Keratinocyte (primary cell): Measurements from ENCODE around the gene ZBTB49.

Experiments used
- EZH2 ChIP-seq: IDR thresholded peaks from one replicate; pipeline ENCODE4 v1.6.1; 2012; ENCODE audit warnings: inconsistent platforms, mild to moderate bottlenecking, low read length, moderate library complexity
- TF ChIP-seq, protein P1 (sequence below), 3 experiments: IDR thresholded peaks in 1 of 3; conservative IDR thresholded peaks in 1 of 3; optimal IDR thresholded peaks in 1 of 3; 2 replicates in 2 of 3; 3 replicates in 1 of 3; pipeline versions ENCODE3 to v1.5.1; 2011; ENCODE audit warnings: low read length in 3 of 3, mild to moderate bottlenecking in 3 of 3, moderate library complexity in 2 of 3, control low read depth in 1 of 3, inconsistent platforms in 1 of 3; ENCODE audit not compliant: insufficient read depth in 2 of 3; ENCODE audit errors: extremely low read depth in 1 of 3

DNA sequence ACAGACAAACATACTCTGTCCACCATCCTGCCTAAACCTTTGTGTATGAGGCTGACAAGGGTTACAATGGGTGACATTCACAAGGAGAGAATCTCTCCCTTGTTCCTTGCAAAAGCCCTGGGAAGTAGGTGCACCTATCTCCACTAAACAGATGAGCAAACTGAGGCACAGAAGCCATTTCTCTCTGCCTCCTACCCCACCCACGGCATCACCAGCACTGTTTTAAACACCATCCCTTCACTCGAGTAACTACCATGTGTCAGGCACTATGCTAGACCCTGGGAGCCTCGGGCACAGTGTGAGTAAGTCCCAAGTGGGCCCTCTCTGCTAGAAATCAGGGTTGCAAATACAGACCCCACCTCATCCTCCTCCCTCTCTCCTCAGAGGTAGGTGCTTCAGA lies 996 bp upstream of the ZBTB49 start:
- TF ChIP-seq, protein P1, sequence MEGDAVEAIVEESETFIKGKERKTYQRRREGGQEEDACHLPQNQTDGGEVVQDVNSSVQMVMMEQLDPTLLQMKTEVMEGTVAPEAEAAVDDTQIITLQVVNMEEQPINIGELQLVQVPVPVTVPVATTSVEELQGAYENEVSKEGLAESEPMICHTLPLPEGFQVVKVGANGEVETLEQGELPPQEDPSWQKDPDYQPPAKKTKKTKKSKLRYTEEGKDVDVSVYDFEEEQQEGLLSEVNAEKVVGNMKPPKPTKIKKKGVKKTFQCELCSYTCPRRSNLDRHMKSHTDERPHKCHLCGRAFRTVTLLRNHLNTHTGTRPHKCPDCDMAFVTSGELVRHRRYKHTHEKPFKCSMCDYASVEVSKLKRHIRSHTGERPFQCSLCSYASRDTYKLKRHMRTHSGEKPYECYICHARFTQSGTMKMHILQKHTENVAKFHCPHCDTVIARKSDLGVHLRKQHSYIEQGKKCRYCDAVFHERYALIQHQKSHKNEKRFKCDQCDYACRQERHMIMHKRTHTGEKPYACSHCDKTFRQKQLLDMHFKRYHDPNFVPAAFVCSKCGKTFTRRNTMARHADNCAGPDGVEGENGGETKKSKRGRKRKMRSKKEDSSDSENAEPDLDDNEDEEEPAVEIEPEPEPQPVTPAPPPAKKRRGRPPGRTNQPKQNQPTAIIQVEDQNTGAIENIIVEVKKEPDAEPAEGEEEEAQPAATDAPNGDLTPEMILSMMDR (optimal IDR thresholded peaks at IDR 0.05 in 1 of 3, IDR thresholded peaks at IDR 0.05 in 1 of 3, conservative IDR thresholded peaks at IDR 0.05 in 1 of 3; ENCODE audit: extremely low read depth in 1 of 3, insufficient read depth in 2 of 3, low read length in 3 of 3), result no peak
- TF ChIP-seq EZH2, result no peak
